GM19193 (cell line): ENCODE data around the gene KIAA1328.

Source experiments
- POLR2A ChIP-seq: IDR thresholded peaks from 4 replicates; pipeline ENCODE4 v1.6.1; 2011; ENCODE audit not compliant: insufficient read depth, insufficient read length; ENCODE audit errors: extremely low read depth

Gene KIAA1328

DNA sequence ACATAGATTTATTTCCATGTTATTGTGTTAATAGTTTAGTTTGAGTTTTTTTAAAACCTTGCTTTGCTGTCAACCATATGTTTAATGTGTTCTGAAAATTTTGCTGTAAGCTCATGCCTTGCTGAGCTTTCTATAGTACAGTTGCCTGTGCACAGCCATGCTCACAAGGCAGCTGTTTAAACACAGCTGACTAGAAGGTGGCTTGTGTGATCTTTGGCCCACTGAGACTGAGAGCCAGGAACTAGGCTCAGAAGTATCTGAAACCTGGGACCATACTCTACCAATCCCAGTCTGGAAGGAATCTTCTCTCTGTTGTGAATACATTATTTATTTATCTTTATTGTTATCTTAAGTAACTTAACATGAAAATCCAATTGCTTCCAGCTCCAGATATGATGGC lies 350.5 kb downstream of the KIAA1328 start:
- TF ChIP-seq POLR2A, result no peak

DNA sequence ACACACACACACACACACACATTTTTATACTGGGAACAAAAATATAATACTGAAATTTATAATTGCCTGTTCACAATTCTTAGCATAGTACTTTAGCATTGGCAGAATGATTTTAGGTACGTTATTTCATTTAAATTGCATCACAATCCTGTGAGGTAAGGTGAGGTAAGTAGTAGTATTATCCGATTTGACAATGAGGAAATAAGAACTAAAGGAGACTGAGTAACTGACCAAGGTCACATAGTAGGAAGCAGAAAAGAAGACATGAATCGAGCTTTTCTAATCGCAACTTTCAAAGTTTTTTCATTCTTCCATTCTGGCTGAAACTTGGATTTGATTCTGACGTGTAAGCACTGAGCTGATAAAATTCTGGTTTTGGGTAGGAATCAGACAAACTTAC lies 351.2 kb downstream of the KIAA1328 start:
- no peak for TF ChIP-seq POLR2A

DNA sequence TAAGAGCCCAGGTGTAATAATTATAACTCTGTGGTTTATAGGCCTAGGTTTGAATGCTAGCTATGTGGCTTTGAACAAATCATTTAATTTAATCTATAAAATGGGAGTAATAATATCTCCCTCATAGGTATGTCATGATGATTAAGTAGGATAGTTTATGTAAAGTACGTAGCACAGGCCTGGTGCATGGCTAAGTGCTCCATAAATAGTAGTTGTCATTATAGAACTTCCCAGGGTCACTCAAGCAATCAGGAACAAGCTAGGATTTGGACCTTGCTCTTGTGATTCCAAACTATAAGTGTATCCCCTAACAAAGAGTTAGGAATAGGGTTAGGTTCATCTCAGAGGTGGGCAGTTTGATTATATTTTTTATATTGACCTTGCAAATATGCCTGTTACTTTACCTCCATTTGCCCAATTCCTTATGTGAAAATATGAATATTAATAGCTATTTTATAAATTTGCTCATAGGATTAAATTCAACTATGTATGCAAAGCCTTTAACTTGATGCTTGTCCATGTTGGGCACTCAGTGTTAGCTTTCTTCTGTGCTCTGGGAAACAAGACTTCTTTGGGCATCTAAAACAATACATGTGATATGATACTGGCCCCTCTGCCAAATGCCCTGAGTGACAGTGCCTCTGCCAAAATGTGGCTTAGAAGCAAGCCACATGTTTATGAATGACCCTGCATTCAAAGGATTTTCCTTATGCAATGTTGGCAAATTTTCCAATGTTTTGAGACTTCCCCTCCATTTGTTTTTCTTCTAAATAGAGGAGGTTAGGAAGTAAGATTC lies 353.6 kb downstream of the KIAA1328 start:
- no peak for TF ChIP-seq POLR2A

DNA sequence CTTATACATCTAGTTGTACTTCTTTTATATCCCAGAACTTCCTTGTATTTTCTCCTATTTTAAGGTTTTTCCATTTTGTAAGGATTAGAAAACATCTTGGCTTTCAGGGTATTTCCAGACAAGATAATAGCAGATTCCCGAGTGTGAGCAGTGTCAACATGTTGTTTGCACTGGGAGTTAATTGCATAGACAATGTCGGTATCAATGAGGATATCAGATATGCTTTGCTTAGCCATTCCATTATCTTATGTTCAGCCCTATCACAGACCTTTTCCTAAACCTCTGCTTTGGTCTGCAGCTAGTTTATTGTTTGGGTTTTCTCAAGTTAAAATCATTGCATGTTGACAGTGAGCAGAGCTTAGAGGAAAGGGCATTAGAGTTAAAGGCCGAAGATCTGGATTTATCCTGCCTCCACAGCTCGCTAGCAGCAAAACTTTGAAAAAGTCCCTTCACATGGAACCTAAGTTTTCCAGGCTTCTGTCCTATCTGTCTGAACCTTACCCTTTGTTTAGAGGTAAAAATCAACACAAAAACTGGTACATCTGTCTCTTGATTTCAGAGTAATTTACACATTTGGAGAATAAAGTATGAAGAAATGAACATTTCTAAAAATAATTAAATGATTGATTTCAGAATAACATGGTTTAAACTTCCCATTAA lies 355.4 kb downstream of the KIAA1328 start:
- no peak for TF ChIP-seq POLR2A

DNA sequence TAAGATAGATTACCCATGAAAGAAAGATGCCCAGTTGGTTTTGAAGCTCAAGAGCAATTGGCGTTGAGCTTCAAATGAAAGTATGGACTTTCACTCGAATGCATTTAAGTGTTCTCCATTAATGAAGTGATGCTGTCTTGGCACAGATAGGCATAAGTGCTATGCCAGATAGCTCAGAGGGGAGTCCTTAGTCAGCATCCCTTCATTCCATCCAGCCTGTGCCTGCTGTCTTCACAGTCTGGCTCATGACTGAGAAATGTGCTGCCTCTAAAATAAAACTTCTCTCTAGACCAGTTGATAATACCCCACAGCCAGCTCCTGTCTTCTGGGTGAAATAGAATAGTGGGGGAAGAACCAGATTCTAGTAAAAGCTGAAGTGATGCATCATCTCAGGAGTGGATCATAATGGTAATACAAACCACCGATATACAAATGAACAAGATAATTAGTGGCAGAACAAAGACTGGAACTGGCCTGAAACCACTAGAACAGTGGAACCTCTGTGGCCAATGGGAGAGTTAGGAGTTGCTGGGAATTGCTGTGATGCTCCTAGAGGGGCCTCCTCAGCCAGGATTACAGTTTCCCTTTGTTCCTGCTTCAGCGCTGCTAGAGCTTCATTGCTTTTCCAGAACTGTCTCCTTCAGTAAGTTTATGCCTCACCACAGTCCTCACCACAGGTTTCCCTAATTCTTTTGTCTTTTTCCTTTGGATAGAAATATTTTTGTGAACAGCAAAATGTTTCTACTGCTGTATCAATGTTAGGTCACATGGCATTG lies 359.3 kb downstream of the KIAA1328 start:
- no peak for TF ChIP-seq POLR2A

DNA sequence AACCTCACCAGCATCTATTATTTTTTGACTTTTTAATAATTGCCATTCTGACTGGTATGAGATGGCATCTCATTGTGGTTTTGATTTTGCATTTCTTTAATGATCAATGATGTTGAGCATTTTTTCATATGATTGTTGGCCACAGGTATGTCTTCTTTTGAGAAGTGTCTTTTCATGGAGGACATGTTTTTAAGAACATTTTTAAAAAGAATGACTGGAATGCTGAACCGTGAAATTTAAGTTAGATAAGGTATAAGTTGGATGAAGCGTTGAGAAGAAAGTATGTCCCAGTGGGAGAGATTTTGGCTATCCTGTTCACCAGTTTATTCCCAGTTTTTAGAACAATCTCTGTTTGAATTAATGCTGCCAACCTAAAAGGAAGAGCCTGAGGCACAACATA lies 370.8 kb downstream of the KIAA1328 start:
- TF ChIP-seq POLR2A, result no peak

DNA sequence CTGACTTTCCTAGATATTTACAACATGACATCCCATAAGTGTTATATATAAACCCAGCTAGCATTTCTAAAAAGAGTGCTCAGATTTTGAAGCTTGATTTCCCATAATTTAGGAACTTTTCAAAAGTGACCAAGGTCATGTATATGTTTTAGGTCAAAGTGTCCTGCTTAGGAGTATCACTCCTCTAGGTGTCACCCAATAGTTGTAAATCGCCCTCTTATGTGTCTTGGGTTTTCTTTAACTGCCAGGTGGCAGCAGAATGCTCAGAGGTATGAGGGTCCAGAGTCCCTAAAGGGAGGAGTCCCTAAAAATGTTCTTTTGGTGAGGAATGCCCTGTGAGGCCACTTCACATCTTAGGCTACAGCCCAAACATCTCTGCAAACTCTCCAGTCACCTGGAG lies 378.4 kb downstream of the KIAA1328 start:
- TF ChIP-seq POLR2A, result no peak

DNA sequence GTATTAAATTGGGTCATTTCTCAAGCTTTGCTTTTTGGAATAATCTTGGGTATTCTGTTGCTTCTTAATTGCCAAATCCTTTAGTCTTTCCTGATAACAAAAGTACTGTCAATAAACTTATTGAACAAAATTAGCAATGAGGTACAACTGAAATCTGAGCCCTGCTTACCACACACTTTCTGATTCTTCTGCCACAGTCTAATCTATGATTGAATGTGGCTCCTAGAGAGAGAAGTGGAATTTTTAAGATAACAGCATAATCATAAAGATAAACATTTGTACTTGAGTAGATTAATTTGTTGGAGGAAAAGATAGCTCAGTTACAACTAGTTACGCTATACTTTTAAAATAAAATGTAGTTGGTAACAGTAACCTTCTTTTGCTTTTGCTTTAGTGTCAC lies 381.9 kb downstream of the KIAA1328 start:
- TF ChIP-seq POLR2A, result no peak

DNA sequence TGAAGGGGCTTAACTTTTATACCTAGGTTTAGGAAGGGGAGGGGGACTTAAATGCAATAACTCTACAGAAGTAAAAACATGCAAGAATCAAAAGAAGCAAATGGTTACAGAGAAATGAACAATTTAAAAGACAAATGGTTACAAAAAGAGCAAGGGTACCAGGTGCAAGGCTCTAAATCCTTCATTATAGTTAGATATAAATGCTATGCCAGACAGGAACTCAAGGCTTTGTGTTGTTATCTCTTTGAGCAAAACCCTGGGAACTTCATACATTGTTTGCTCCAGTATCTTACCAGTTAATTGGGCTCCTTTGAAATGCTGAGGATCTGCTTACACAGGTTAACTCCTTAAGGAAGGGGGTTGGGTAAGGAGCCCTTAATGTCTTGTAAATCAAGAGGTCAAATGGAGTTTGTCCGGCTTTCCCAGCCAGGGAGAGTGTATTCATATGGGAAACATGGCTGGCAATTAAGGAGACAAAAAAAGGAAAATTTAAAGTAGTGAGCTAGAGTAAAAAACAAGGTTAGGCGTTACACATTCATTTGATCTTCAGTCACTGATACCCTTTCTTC lies 389.2 kb downstream of the KIAA1328 start:
- no peak for TF ChIP-seq POLR2A

DNA sequence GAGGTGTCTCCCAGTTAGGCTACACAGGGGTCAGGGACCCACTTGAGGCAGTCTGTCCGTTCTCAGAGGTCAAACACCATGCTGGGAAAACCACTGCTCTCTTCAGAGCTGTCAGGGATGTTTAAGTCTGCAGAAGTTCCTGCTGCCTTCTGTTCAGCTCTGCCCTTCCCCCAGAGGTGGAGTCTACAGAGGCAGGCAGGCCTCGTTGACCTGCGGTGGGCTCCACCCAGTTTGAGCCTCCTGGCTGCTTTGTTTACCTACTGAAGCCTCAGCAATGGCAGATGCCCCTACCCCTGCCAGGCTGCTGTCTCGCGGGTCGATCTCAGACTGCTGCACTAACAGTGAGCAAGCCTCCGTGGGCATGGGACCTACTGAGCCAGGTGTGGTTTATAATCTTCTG lies 390.3 kb downstream of the KIAA1328 start:
- TF ChIP-seq POLR2A, result no peak

DNA sequence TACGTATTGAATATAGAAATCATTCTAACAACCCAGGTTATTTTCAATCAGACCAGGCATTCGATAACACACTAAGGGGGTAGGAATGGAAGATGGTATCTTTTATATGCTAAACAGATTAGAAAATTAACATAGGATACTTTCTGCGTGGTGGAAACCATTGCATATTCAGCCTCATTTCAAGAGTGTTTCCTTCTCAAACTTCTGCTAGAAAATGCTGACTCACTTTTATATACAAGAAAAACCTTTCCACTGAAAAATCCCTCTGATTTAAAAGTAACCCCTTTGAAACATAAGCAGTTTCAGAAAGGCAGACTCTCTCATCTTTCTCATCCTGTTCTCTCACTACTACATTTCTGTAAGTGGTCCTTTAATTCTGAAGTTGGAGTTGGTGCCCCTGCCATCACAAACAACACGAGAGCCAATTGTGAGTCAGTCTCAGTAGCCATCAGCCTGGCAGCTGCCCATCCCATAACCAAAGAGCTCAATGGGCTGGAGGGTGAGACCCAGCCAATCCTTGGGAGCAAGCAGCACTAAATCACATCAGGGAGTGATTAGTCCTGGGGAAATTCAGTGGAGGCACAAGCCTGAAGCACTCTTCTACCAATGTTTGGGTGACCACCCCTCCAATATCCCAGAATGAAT lies 393.5 kb downstream of the KIAA1328 start:
- TF ChIP-seq POLR2A, result no peak

DNA sequence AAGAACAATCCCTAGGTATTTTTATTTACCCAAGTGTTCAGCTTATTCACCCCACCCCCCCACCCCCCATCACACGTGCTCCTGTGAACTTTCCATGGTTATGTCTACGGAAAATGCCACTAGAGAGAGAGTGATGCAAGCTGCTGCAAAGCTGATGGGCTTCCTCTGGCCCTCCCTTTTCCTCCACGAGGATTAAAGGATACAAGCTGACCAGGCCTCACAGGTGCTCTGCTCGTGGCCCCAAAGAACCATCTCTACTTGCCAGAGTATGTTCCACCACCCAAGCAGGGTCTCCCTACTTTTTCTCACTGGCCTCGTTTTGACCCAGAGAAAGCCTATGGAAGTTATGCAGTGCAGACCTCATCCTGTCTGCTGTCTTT lies 394.1 kb downstream of the KIAA1328 start:
- TF ChIP-seq POLR2A, result no peak

DNA sequence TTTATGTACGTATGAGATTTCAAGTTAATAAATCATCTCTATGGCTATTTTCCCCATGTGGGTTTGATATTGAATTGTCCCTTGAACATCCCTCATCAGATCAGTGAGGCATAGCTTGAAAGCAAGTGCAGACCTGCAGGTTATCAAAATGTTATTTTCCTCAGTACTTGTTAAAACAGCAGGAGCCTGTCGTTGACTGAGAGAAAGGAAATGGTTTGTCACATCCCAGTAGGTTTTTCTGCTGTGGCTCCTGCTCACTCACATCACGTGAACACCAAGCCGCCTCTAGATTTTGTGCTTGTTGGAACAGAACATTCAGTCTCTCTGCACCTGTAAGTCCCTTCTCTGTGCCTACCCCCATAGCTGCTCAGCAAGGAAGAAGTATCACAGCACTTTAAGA lies 396.4 kb downstream of the KIAA1328 start:
- no peak for TF ChIP-seq POLR2A

DNA sequence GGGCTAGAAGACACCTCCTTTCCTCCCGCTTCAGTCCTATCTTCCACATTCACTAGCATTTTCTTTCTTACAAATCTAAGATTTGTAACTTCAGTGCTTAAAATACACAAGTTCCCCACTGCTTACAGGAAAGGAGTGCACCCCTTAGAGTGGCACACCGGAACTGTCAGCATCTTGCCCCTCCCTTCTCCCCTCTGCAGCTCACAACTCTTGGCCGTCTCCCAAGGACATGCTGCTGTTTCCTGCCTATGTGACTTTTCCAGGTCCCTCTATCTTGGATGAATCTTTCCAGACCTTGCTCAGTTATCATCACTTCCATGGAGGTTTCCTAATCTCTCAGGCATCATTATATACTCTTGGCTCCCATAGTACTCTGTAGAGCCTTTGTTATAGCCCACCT lies 401.8 kb downstream of the KIAA1328 start:
- TF ChIP-seq POLR2A, result no peak

DNA sequence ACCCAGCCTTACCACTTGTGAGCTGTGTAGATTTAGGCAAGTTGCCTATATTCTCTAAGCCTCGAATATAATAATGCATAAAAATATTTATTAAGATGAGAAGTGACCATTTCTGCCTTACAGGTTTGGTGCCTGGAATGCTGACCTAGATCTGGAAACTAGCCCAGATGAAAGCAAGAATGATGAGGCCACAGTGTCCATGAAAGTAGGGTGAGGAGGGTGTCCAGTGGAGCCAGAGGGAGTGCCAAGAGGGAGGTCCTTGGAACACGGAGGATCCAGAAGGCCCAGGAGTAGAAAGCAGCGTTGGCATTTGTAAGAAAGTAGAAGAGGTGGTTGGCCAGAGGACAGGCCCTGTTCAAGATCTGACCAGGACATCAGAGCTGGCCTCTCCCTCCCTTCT lies 402.3 kb downstream of the KIAA1328 start:
- no peak for TF ChIP-seq POLR2A
